ENCODE measurements around the gene RCAN1. TPM values are rescaled to one million over a fixed set of nuclear protein-coding genes. Genes with fewer than 3 reads are reported as not detected.

The RCAN1 gene
- total and polyA plus RNA-seq, 2 of the 4 experiments (the other 2 are of a cell fraction), result 53.5 to 175 TPM

GRCh38 chr21:34519016-34519415, 95.9 kb downstream of the RCAN1 start:
- no TSS peak for BruUV-seq (replicated peaks)
- no peak overlapping the region for H2AFZ ChIP-seq (replicated peaks; ENCODE audit: low read length, poor library complexity)
- H3K36me3 ChIP-seq (ENCODE audit: control insufficient read depth, insufficient read depth, low read length), result peaks cover 59% of the 10 kb centered on the region
- TF ChIP-seq MXI1 (IDR thresholded peaks at IDR 0.05; ENCODE audit: borderline replicate concordance, low read depth, low read length), result no peak
- no peak for TF ChIP-seq FOS (IDR thresholded peaks at IDR 0.05; ENCODE audit: low read depth, low read length)
- no peak for TF ChIP-seq RAD21 (IDR thresholded peaks at IDR 0.05; ENCODE audit: low read length)
- no peak for TF ChIP-seq MAZ (IDR thresholded peaks at IDR 0.05; ENCODE audit: borderline replicate concordance, low read depth, low read length)
- no peak for TF ChIP-seq CHD1 (IDR thresholded peaks at IDR 0.05; ENCODE audit: low read depth, low read length)
- no peak for TF ChIP-seq RCOR1 (IDR thresholded peaks at IDR 0.05; ENCODE audit: insufficient replicate concordance, low read length)
- TF ChIP-seq CEBPB (IDR thresholded peaks at IDR 0.05; ENCODE audit: low read depth, low read length), result no peak
- TF ChIP-seq MAFK (IDR thresholded peaks at IDR 0.05; ENCODE audit: low read depth, low read length), result no peak
- no peak for TF ChIP-seq SMC3 (IDR thresholded peaks at IDR 0.05; ENCODE audit: low read depth, low read length)
- no peak for TF ChIP-seq NFE2L2 (IDR thresholded peaks at IDR 0.05; ENCODE audit: low read depth, low read length)
- no peak for TF ChIP-seq USF2 (IDR thresholded peaks at IDR 0.05; ENCODE audit: low read depth, low read length)
- no peak for TF ChIP-seq BHLHE40 (IDR thresholded peaks at IDR 0.05; ENCODE audit: low read depth, low read length)
- TF ChIP-seq CTCF (conservative IDR thresholded peaks at IDR 0.05; ENCODE audit: low read depth, low read length), result no peak
- in situ Hi-C loops (cut with MboI; ENCODE audit: low sequenced_read_pairs) (no loop called here), dilution Hi-C loops (cut with HindIII; ENCODE audit: low sequenced_read_pairs, unreplicated experiment) (no loop called here), intact Hi-C loops (cut with micrococcal nuclease) (no loop called here)
- no peak overlapping the region for H4K91ac ChIP-seq (ENCODE audit: insufficient read depth, low read depth, low read length)
- ChIA-PET CTCF (no interaction called here), POLR2A (ENCODE audit: unreplicated experiment) (no interaction called here)
- H2AK5ac ChIP-seq (ENCODE audit: low read depth, low read length), result no peak overlapping the region
- no CpG with 5 or more reads among the region's 4 CpGs for WGBS, 2 experiments (ENCODE audit: extremely low coverage in 2 of 2, insufficient read length in 1 of 2)
- H2BK5ac ChIP-seq (ENCODE audit: low read depth, low read length, poor library complexity, severe bottlenecking), result no peak overlapping the region
- peaks cover 14% of the 10 kb centered on the region for H3K4me1 ChIP-seq (ENCODE audit: control insufficient read depth, insufficient read depth, low read length)
- peaks cover 25 to 59% of the 10 kb centered on the region in 2 experiments for H3K79me1 ChIP-seq (ENCODE audit: low read depth in 1 of 2, low read length in 2 of 2)
- no peak overlapping the region for H3K4ac ChIP-seq (ENCODE audit: low read depth, low read length)
- no peak overlapping the region for H2BK120ac ChIP-seq (ENCODE audit: low read depth, low read length)
- H3K27ac ChIP-seq (ENCODE audit: insufficient read depth, low read length), result 0 out of 2 replicates have a peak overlapping the region, but pooled peaks have one; percentile 17
- H3K23ac ChIP-seq (ENCODE audit: low read depth, low read length), result peak overlapping the region; percentile 20; the same call in 1 of the 2 replicates
- H2AK9ac ChIP-seq (replicated peaks; ENCODE audit: low read depth, low read length, poor library complexity), result no peak overlapping the region
- no peak overlapping the region for H2BK15ac ChIP-seq (ENCODE audit: low read depth, low read length)
- H3K4me2 ChIP-seq (ENCODE audit: low read depth, low read length), result no peak overlapping the region
- H4K5ac ChIP-seq (ENCODE audit: low read depth, low read length), result no peak overlapping the region
- DNase-seq (no peak), ATAC-seq (ENCODE audit: low read depth) (no peak)
- H3K9me1 ChIP-seq (ENCODE audit: insufficient read depth, low read length), result peaks cover 25% of the 10 kb centered on the region
- no peak overlapping the region for H3K14ac ChIP-seq (replicated peaks; ENCODE audit: low read depth, low read length)
- H3K9me3 ChIP-seq (ENCODE audit: control insufficient read depth, insufficient read depth, low read length), result no peaks in the 10 kb centered on the region
- no peak overlapping the region for H3K18ac ChIP-seq (ENCODE audit: low read depth, low read length)
- H3K56ac ChIP-seq (ENCODE audit: extremely low read depth, insufficient read depth, low read length), result no peak overlapping the region
- no peak overlapping the region for H3K4me3 ChIP-seq (ENCODE audit: insufficient read depth, low read depth, low read length)
- no peak overlapping the region for H3K9ac ChIP-seq (ENCODE audit: low read depth, low read length)
- H4K8ac ChIP-seq (ENCODE audit: low read depth in 2 of 2, low read length in 2 of 2), result no peak overlapping the region
- H3K27me3 ChIP-seq (ENCODE audit: control insufficient read depth, insufficient read depth, low read length), result no peaks in the 10 kb centered on the region
- H4K20me1 ChIP-seq (ENCODE audit: insufficient read depth, low read length), result peaks cover 55% of the 10 kb centered on the region
- no peak overlapping the region for H2BK20ac ChIP-seq (ENCODE audit: low read depth, low read length)

All from IMR-90 (cell line).